ENCODE data around the gene PDE4DIP.
"Not testable (repeated sequence)": the region's sequence is repeated elsewhere in the genome, so short reads cannot be mapped to it uniquely, and the experiment has no call there.

PDE4DIP gene
- total RNA-seq, result 93.6 reads per million, percentile 81 among the genes with 10 or more reads in this experiment

DNA sequence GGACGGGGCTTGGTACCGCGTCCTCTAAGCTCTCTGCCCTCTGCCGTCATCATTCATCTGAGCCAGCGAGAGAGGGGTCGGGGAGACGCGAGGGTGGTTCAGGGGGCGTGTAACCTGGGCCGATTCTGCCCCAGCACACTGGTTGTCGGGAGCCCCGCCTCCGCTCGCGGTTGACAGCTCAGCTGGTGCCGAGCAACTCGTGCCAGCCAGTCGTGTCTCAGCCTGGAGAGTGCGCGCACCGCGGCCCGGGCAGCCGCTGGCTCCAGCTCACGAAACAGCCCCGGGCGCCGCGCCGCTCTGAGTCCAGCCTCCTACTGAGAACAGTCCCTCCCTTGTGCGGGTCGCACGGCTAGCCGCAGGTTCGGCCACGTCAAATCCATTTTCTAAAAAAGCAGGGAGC, at the start of gene PDE4DIP:
Gene PDE4DIP (plus strand): TSS at position 209 of the 400 bp plus-strand sequence. CDS start 347 bp downstream, outside the sequence.
- DNase-seq, result peak; percentile 10

DNA sequence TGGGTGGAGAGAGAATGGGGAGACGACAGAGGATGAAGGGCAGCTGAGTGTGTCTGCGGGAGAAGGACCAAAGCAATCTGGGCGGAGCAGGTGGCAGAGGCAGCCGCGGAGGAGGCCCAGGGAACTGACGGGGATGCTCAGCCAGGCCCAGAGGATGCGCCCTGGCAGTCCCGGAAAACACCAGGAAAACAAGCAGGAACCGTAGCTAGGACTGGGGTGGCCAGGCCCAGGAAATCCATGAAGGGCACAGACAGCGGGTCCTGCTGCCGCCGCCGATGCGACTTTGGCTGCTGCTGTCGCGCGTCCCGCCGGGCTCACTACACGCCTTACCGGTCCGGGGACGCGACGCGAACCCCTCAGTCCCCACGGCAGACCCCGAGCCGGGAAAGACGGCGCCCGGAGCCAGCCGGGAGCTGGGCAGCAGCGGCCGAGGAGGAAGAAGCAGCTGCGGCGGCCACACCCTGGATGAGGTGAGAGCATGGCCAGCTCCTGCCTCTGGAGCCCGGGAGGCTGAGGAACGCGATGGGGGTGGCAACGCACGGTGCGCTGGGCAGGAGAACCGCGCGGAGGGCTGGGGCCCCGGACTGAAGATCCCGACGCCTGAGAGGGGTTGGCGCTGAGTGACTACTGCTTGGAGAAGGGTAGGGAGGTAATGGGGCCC, 35.8 kb upstream of the PDE4DIP start:
- not testable (repeated sequence) for DNase-seq

DNA sequence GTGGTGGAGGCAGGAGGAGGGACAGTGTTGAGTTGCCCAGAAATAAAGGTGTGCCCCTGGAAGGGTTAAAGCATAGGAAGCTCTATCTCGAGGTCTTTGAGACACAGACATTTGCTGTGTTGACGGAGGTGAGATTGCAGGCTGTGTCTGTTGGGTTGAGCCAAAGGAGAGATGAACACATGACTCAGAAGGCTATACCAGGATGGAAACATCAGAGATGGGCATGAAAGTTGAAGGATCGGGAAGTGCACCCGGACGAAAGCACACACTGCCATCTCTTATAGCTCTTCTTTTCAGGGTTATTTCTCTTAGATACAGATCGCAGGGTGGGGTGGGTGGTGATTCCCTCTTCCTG, 35.3 kb upstream of the PDE4DIP start:
- not testable (repeated sequence) for DNase-seq

GRCh38 chr1:148822180-148822579, 22.0 kb upstream of the PDE4DIP start:
- DNase-seq, result not testable (repeated sequence)

DNA sequence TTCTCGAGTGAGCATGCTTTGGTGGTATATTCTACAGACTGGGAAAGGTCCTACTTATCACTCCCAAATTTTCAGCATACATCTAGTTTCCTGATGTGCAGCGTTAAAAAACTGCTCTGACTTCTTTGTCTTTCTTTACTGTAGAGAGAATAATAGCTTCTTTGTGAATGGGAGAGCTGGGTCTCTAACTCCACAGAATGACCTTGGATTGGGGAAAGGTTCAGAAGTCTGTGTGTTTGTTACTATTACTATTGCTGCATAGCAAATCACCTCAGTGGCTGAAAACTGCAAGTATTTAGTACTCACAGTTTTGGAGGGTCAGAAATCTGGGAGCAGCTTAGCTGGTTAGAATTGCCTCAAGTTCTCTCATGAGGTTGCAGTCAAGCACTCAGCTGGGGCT, 20.4 kb upstream of the PDE4DIP start:
- DNase-seq, result not testable (repeated sequence)

- not testable (repeated sequence) for DNase-seq
These were observed 19.2 kb upstream of the PDE4DIP start for GRCh38 chr1:148825029-148825428.

GRCh38 chr1:148828531-148828930, 15.7 kb upstream of the PDE4DIP start:
- not testable (repeated sequence) for DNase-seq

DNA sequence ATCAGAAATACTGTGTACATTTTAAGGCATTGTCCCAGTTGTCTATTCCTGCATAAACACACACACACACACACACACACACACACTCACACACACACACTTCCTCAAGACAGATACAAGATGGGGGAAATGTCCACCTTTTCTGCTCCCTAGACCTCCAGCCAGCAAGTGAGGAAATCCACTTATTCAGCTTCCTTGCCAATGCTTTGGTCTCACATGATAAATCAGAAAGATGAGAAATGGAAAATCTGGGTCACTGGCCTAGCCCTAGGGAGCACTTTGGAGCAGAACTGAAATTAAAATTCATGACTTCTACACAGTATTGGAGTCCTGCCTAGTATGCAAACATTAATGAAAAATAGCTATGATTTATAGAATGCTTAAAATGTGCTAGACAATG, 15.3 kb upstream of the PDE4DIP start:
- DNase-seq, result not testable (repeated sequence)

DNA sequence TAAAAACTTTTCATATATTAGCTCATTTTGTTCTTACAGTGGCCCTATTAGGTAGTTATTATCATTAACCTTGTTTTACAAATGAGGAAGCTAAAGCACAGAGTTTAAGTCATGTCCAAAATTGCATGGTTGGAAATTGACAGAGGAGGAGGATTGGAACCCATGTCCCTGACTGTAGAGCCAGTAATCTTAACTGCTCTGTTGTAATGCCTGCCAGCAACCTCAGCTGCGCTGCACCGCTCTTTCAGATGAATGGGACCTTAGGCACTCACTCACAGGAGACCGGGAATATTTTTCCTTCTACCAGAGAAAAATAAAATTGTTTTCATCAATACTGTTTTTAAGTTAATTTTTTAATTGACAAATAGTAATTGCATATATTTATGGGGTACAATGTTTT, 14.9 kb upstream of the PDE4DIP start:
- DNase-seq, result not testable (repeated sequence)

- DNase-seq, result not testable (repeated sequence)
These were observed 3.0 kb upstream of the PDE4DIP start for GRCh38 chr1:148841262-148841661.

GRCh38 chr1:148844651-148845050, 423 bp downstream of the PDE4DIP start:
- DNase-seq, result not testable (repeated sequence)

- not testable (repeated sequence) for DNase-seq
These were observed 840 bp downstream of the PDE4DIP start for GRCh38 chr1:148845068-148845467.

DNA sequence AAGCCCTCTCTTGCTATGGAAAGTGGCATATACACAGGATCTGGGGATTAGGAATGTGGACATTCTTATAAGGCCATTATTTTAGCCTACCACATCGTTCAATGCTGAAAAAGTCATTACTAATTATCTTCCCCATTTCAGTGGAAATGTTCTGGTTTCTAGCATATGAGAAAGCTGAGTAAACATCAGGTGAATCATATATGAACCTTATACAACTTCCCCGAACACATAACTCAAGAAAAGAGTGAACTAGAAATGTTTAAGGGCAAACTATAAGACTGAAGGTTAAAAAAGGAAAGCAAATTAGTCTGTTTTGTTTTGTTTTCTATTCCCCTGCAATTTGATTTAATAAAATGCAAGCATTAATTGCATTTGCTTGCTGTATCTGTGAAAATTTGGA, 6.1 kb downstream of the PDE4DIP start:
- not testable (repeated sequence) for DNase-seq

DNA sequence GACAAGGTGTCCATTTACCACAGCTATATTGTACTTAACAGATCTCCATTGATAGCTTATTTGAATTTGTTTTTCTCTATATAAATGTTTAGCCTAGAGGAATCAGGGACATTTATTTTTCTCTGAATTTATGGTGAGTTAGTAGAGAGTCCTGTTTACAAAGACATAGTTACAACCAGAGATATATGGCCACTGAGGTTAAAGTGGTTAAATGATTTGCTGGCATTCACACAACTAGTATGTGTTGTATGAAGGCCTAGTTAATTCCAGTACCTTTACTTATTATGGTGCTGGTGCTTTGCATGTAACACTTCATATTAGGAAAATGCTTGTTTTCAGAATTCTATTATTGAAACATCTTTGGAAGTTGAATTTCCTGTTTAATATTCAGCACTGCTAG, 6.6 kb downstream of the PDE4DIP start:
- DNase-seq, result not testable (repeated sequence)

GRCh38 chr1:148851684-148852083, 7.5 kb downstream of the PDE4DIP start:
- DNase-seq, result not testable (repeated sequence)

DNA sequence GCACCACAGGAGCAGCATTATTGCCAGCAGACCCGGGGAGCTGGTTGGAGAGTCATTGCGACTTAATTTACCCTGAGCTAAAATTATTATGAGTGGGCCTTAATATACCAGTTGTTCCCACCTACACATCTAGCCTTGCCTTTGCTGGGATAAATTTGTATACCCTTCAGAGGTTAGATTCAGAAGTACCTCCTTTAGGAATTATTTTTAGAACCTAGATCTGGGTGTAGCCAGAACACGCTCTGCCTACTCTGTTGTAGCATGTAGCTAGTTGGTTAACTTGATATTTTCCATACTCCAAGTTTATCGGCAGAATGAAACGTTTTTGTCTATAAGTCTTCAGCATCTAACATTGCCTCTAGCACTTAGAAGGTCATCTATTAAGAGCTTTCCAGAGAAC, 9.1 kb downstream of the PDE4DIP start:
- DNase-seq, result not testable (repeated sequence)

DNA sequence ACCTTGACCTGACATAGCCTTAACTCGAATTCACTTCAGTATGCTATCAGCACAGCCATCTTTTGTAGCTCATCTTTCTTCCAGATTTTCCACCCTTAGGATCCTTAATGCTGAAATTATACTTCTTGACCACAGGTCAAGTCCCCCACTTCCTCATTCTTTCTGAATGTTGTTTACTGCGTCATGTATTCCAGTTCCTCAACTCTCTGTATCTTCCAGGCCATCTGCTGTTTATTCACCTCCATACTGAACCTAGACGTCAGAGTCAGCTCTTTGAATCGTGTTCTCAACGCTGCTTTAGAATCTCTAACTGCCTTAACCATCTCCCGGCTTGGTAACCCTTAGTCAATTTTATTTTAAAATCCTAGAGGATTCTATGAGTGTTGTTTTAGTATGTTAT, 9.8 kb downstream of the PDE4DIP start:
- DNase-seq, result not testable (repeated sequence)

DNA sequence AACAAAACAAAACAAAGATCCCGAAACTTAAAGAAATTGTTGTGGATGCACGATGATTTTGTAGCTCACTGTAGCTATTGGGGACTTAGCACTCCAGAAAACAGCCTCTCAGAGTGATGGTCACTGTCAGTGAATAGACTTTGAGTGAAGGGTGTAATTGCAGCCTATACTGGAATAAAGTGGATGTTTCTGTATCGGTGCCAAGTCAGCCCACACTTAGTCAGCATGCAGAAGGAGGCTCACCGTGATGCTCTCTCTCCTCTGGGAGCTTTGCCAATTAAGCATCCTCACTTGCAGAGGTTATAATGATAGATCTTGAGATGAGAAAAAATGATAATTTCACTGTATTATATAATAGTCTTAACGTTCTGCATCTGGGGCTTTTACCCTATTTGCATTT, 11.1 kb downstream of the PDE4DIP start:
- not testable (repeated sequence) for DNase-seq

DNA sequence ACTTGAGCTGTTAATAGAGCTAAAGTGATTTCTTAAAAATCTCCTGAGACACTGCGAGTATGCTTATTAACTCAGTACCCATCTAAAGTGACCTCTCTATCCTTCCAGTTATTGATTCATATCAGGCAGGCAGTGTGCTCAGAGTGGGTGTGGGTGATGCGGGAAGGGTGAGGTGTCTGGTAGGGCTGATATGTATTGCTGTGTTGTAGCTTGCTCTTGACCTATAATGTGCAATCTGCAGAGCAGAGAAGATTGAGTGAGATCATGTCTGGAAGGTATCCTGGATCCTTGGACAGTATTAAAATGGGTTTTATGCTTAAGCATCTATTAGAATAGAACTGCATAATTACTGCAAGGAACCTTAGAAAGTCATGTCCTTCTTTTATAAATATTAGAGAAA, 15.8 kb downstream of the PDE4DIP start:
- not testable (repeated sequence) for DNase-seq

DNA sequence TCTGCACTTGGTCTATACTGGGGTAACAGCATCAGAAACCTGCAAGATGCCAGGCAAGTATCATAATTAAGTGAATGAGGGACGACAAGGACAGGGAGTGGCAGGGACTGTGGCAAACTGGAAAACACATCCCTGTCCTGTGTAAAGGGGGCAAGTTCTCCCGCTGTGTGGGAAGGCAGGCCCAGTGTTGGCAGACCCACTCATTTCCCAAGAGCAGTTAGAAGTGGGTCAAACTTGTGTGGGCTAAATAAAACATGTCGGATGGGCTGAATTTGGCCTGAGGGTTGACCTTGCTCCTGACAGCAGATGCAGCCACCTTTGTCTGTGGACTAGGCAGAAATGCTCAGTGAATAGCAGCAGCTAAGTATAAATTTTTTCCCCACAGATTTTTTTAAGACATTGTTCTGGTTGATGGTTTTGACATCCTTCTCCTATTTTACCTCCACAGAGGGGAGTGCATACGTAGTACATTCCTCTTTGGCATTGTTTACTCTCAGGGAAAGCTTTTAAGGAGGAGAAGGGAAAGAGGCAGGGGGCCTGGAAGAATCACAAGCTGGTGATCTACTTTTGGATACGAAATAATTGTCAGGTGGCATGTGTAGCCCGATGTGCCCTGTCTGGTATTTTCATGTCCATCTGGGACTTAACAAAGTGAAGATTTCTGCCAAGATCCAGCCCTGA, 16.5 kb downstream of the PDE4DIP start:
- DNase-seq, result not testable (repeated sequence)

DNA sequence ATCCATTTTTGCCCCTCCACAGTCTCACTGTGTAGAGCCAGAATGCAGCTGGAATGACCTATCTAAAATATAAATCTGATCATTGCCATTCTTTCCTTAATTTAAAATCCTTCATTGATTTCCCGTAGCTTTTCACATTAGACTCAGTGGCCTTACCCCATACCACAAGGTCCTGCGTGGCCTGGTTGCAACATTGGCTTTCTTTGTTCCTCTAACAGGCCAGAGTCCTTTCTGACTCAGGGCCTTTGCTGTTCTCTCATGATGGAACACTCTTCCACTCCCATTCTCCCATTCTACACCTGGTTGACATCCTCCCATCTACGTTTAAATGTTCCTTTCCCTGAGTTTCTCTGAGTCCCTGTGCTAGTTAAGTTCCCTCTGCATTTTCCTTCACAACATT, 18.4 kb downstream of the PDE4DIP start:
- DNase-seq, result not testable (repeated sequence)

DNA sequence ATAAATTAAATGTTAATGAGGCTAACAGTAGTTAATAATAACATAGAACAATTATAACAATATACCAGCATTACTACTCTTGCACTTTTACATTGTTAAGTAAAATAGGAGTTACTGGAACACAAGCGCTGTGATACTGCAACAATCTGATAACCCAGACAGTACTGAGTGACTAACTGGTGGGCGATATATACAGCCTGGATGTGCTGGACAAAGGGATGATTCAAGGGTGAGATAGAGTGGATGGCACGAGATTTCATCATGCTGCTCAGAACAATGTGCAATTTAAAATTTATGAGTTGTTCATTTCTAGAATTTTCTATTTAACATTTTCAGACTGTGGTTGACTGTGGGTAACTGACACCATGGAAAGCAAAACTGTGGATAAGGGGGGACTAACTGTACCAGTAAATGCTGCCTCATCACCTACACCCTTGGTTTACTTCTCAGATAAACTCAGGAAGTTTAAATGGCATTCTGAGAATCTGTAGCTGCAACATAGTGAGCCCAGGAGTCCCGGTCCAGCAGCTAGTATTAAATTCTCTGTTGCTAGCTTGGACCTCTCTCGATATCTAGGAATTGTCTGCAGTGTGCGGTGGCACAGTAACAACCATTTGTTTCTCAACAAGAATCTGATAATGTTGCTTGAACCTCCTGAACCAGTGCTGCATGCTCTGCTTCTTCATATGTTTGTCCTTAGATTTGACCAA, 24.9 kb downstream of the PDE4DIP start:
- DNase-seq, result not testable (repeated sequence)

GRCh38 chr1:148869634-148869961, 25.4 kb downstream of the PDE4DIP start:
- DNase-seq, result not testable (repeated sequence)

Data from effector CD4-positive, alpha-beta T cell (primary cell).